KMS-11 (cell line): ENCODE data around the gene CNNM4.

Experiments
- H2AFZ ChIP-seq: fragments of 200-600 bp; sonication (generic); 2 replicates; pipeline ENCODE4 v1.6.1; 2016; ENCODE audit warnings: antibody characterized with exemption, mixed run types, low read depth
- H3K27ac ChIP-seq: fragments of 200-600 bp; sonication (generic); 2 replicates; pipeline ENCODE4 v1.6.1; 2016; ENCODE audit warnings: mild to moderate bottlenecking, mixed run types
- H3K27me3 ChIP-seq: fragments of 200-600 bp; sonication (generic); 2 replicates; pipeline ENCODE4 v1.6.1; 2017; ENCODE audit warnings: mild to moderate bottlenecking, low read depth, mixed run types, moderate library complexity; ENCODE audit not compliant: insufficient read depth
- H3K36me3 ChIP-seq: fragments of 200-600 bp; sonication (generic); 2 replicates; pipeline ENCODE4 v1.6.1; 2017; ENCODE audit warnings: mild to moderate bottlenecking, mixed run types; ENCODE audit not compliant: insufficient read depth
- H3K4me1 ChIP-seq: fragments of 200-600 bp; sonication (generic); 2 replicates; pipeline ENCODE4 v1.6.1; 2016; ENCODE audit warnings: mild to moderate bottlenecking, low read depth, mixed run types; ENCODE audit not compliant: poor library complexity, severe bottlenecking
- H3K4me2 ChIP-seq: fragments of 200-600 bp; sonication (generic); 2 replicates; pipeline ENCODE4 v1.7.0; 2016; ENCODE audit warnings: mild to moderate bottlenecking, mixed run types
- H3K4me3 ChIP-seq: fragments of 200-600 bp; sonication (generic); IDR thresholded peaks from 2 replicates; pipeline ENCODE4 v1.6.1; 2017; ENCODE audit warnings: low read depth, low read length, mixed read lengths; ENCODE audit not compliant: insufficient read depth
- H3K79me2 ChIP-seq: fragments of 200-600 bp; sonication (generic); 2 replicates; pipeline ENCODE4 v1.6.1; 2016; ENCODE audit warnings: low read depth, mixed run types; ENCODE audit not compliant: insufficient read depth
- H3K9ac ChIP-seq: fragments of 200-600 bp; sonication (generic); 2 replicates; pipeline ENCODE4 v1.6.1; 2016; ENCODE audit warnings: mild to moderate bottlenecking, mixed run types
- H4K20me1 ChIP-seq: fragments of 200-600 bp; sonication (generic); 2 replicates; pipeline ENCODE4 v1.6.1; 2016; ENCODE audit warnings: mild to moderate bottlenecking, mixed run types; ENCODE audit not compliant: insufficient read depth
- CTCF ChIP-seq: fragments of 200-600 bp; sonication (generic); conservative IDR thresholded peaks from 2 replicates; pipeline ENCODE4 v1.6.1; 2017; ENCODE audit warnings: low read depth, mild to moderate bottlenecking, antibody characterized with exemption, low read length, moderate library complexity, mixed read lengths

The CNNM4 gene

GRCh38 chr2:96846825-96847224, 86.1 kb downstream of the CNNM4 start:
- Histone ChIP-seq H3K4me3 (no peak overlapping the region), H2AFZ (no peak overlapping the region), H3K4me1 (peaks cover 91% of the 10 kb centered on the region), H3K27ac (peak overlapping the region; percentile 93), H3K27me3 (no peaks in the 10 kb centered on the region), H3K4me2 (peak overlapping the region; percentile 92), H3K79me2 (peaks cover 35% of the 10 kb centered on the region; the same call in 1 of the 2 replicates), H4K20me1 (no peaks in the 10 kb centered on the region), H3K9ac (peak overlapping the region; percentile 47; the same call in 1 of the 2 replicates), H3K36me3 (peaks cover 12% of the 10 kb centered on the region; the same call in 1 of the 2 replicates)
- TF ChIP-seq CTCF, result no peak

DNA sequence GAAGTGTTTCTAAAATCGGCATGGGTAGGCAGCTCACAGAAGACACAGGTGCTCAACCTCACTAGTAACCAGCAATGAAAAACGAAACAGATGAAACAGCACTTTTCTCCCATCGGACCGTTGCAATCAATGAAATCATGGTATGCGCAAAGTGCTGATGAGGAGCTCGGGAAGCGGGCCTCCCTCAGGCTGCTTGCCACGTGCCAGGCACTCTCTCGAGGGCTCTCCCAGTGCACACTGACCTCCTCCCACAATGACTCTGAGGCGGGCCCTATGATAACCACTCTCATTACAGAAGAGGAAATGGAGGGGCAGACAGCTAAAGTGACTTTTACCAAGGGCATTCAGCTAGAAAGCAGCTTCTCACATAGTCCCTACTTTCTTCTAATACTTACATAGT, 86.9 kb downstream of the CNNM4 start:
- Histone ChIP-seq H3K4me3 (no peak overlapping the region), H3K4me2 (peak overlapping the region; percentile 92; the same call in 1 of the 2 replicates), H3K79me2 (peaks cover 42% of the 10 kb centered on the region; the same call in 1 of the 2 replicates), H3K36me3 (peaks cover 12% of the 10 kb centered on the region; the same call in 1 of the 2 replicates), H3K4me1 (peaks cover 97% of the 10 kb centered on the region), H3K9ac (peak overlapping the region; percentile 47; the same call in 1 of the 2 replicates), H3K27me3 (no peaks in the 10 kb centered on the region), H3K27ac (peak overlapping the region; percentile 93), H4K20me1 (no peaks in the 10 kb centered on the region), H2AFZ (no peak overlapping the region)
- no peak for TF ChIP-seq CTCF

GRCh38 chr2:96848264-96848663, 87.6 kb downstream of the CNNM4 start:
- no peak overlapping the region for H2AFZ ChIP-seq
- H3K27me3 ChIP-seq, result no peaks in the 10 kb centered on the region
- H3K4me2 ChIP-seq, result peak overlapping the region; percentile 76
- peaks cover 49% of the 10 kb centered on the region for H3K79me2 ChIP-seq
- peaks cover 97% of the 10 kb centered on the region for H3K4me1 ChIP-seq
- TF ChIP-seq CTCF, result no peak
- peak overlapping the region; percentile 47; the same call in 1 of the 2 replicates for H3K9ac ChIP-seq
- peak overlapping the region; percentile 93 for H3K27ac ChIP-seq
- H3K36me3 ChIP-seq, result peaks cover 12% of the 10 kb centered on the region; the same call in 1 of the 2 replicates
- no peak overlapping the region for H3K4me3 ChIP-seq
- no peaks in the 10 kb centered on the region for H4K20me1 ChIP-seq

DNA sequence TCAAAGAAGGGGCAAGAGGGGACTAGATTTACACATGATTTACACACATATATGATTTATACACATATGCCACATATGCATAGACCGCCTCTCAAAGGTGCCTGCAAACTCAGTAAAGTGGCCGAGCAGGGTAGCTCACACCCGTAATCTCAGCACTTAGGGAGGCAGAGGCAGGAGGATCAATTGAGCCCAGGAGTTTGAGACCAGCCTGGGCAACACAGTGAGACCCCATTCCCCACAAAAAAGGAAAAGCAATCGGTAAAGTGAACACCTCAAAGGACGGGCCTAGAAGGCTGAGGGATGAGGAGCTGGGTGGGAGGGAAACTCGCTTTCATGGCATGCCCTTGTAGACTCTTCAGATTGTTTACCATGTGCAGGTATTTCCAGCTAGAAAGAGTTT, 92.0 kb downstream of the CNNM4 start:
- H3K27me3 ChIP-seq, result no peaks in the 10 kb centered on the region
- TF ChIP-seq CTCF, result no peak
- no peak overlapping the region for H3K9ac ChIP-seq
- peaks cover 8% of the 10 kb centered on the region; the same call in 1 of the 2 replicates for H4K20me1 ChIP-seq
- H3K27ac ChIP-seq, result no peak overlapping the region; the same call in 1 of the 2 replicates
- H3K4me3 ChIP-seq, result no peak overlapping the region
- H3K4me2 ChIP-seq, result no peak overlapping the region
- H3K36me3 ChIP-seq, result peaks cover 16% of the 10 kb centered on the region; the same call in 1 of the 2 replicates
- H2AFZ ChIP-seq, result no peak overlapping the region
- peaks cover 82% of the 10 kb centered on the region for H3K79me2 ChIP-seq
- H3K4me1 ChIP-seq, result peaks cover 87% of the 10 kb centered on the region
